Measurements from ENCODE around the gene MAPK10. TPM values are rescaled to one million over a fixed set of nuclear protein-coding genes. Genes with fewer than 3 reads are reported as not detected.

Gene MAPK10
- total RNA-seq = 100 to 1,000 TPM in 1 of 5 donors, 10 to 100 TPM in 3, 1 to 10 TPM in 1; 1.4 to 103 (median 32.1) TPM
- 10 to 100 TPM in 1 of 3 donors, 1 to 10 TPM in 2; 5.1 to 10.6 (median 7.3) TPM for polyA plus RNA-seq
- long read RNA-seq, donor 1, partial matches to known transcripts = 0 of 1 reads
- long read RNA-seq, donor 1, other reads (novel, unspliced or antisense) = 0 of 1 reads
- long read RNA-seq, donor 2 = 0 reads
- long read RNA-seq, donor 3, partial matches to known transcripts = 0 of 1 reads
- long read RNA-seq, donor 3, other reads (novel, unspliced or antisense) = 0 of 1 reads
- long read RNA-seq, donor 4, partial matches to known transcripts = 0 of 1 reads
- long read RNA-seq, donor 4, other reads (novel, unspliced or antisense) = 0 of 1 reads
- long read RNA-seq, donor 5, full-length matches to known transcripts = 3 of 3 reads
- long read RNA-seq, donor 5, partial matches to known transcripts = 0 of 3 reads
- long read RNA-seq, donor 5, other reads (novel, unspliced or antisense) = 0 of 3 reads
- long read RNA-seq, donor 6 = 0 reads
- long read RNA-seq, donor 7, partial matches to known transcripts = 0 of 2 reads
- long read RNA-seq, donor 7, other reads (novel, unspliced or antisense) = 0 of 2 reads
- long read RNA-seq, donor 8, full-length matches to known transcripts = 2 of 2 reads
- long read RNA-seq, donor 8, partial matches to known transcripts = 0 of 2 reads
- long read RNA-seq, donor 8, other reads (novel, unspliced or antisense) = 0 of 2 reads
- long read RNA-seq, donor 9, full-length matches to known transcripts = 2 of 2 reads
- long read RNA-seq, donor 9, partial matches to known transcripts = 0 of 2 reads
- long read RNA-seq, donor 9, other reads (novel, unspliced or antisense) = 0 of 2 reads
- long read RNA-seq, donor 10, partial matches to known transcripts = 0 of 1 reads
- long read RNA-seq, donor 10, other reads (novel, unspliced or antisense) = 0 of 1 reads

DNA sequence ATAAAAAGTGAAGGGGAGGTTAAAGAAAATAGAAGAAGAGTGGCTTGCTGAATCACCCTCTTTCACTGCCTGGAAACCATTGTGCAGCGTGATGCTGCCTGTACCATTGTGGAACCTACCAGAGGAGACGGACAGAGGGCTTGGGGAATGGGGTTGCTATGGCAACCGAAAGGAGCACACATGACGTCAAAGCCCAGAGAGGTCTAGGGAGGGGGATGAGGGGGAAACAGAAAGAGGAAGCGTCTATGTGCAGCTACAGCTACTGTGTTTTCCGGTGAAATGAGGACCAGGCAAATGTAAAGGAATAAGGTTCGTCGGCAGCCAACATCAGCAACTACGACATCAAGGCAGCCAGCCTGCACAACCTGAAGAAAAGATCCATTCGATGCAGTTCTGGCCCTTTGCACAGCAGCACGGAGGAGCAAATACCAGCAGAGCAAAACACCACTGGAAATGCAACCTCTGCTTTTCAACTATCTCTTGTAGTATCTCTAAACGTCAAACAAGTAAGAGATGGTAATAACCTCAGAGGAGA, at the start of gene MAPK10:
Gene MAPK10, minus strand, starts transcription at position 110 of the 535 bp plus-strand sequence.
- intact Hi-C loops (cut with DNase I; ENCODE audit: low total_unique reads) = no loop called here
- Histone ChIP-seq H3K27ac (peak within 1 kb of the TSS in 2 of 5 donors; percentile 27 to 40), H3K27me3 (no peaks in the 10 kb centered on the region), H3K9me3 (no peaks in the 10 kb centered on the region), H3K4me1 (peaks cover 0 to 21% (median 10%) of the 10 kb centered on the region in 4 donors), H3K36me3 (no peaks in the 10 kb centered on the region), H3K4me3 (peak within 1 kb of the TSS; percentile 9 to 34 (median 23))
- DNase-seq = peak; percentile 38 to 95
- WGBS, 5 donors = 8 to 11% (median 9%) methylated on average over 12 of the region's 12 CpGs
- TF ChIP-seq POLR2AphosphoS5 (IDR thresholded peaks at IDR 0.05) (no peak), POLR2A (IDR thresholded peaks at IDR 0.05) (no peak), EP300 (IDR thresholded peaks at IDR 0.05) (no peak)
- TF ChIP-seq, protein P1, sequence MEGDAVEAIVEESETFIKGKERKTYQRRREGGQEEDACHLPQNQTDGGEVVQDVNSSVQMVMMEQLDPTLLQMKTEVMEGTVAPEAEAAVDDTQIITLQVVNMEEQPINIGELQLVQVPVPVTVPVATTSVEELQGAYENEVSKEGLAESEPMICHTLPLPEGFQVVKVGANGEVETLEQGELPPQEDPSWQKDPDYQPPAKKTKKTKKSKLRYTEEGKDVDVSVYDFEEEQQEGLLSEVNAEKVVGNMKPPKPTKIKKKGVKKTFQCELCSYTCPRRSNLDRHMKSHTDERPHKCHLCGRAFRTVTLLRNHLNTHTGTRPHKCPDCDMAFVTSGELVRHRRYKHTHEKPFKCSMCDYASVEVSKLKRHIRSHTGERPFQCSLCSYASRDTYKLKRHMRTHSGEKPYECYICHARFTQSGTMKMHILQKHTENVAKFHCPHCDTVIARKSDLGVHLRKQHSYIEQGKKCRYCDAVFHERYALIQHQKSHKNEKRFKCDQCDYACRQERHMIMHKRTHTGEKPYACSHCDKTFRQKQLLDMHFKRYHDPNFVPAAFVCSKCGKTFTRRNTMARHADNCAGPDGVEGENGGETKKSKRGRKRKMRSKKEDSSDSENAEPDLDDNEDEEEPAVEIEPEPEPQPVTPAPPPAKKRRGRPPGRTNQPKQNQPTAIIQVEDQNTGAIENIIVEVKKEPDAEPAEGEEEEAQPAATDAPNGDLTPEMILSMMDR (IDR thresholded peaks at IDR 0.05) = no peak

DNA sequence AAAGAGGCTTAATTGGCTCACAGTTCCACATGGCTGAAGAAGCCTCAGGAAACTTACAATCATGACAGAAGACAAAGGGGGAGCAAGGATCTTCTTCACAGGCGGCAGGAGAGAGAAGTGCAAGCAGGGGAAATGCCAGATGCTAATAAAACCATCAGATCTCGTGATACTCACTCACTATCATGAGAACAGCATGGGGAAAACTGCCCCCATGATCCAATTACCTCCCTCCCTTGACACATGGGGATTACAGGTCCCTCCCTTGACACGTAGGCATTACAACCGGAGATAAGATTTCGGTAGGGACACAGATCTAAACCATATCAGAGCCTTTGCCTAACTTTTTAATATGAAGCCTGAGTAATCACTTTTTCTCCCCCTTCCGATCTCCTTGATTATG, 43.7 kb upstream of the MAPK10 start:
- intact Hi-C loops (cut with DNase I; ENCODE audit: low total_unique reads) = no loop called here
- no peak overlapping the region for H3K27ac ChIP-seq

DNA sequence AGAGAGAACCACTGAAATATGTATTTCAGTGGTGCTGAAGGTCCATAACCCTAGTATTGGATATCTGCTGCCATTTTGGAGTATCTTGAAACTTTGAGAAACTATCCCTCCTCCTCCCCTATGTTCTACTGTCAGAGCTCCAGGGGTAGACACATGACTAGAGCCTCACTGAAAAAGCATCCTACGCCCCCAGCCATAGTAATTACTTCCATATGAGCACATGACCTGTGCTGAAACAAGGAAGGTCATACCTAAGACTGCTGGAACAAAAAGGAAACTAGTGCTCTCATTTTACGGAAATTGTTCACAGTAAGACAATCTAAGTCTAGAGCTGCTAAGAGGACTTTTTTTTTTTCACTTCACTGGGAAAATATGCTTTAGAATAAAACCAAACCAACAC, 42.0 kb upstream of the MAPK10 start:
- WGBS, 5 donors = 79 to 94% (median 89%) methylated on average over 2 of the region's 2 CpGs
- TF ChIP-seq POLR2AphosphoS5 (IDR thresholded peaks at IDR 0.05) (no peak), EP300 (IDR thresholded peaks at IDR 0.05) (no peak), POLR2A (IDR thresholded peaks at IDR 0.05) (no peak)
- TF ChIP-seq, protein P1 (IDR thresholded peaks at IDR 0.05) = no peak
- Histone ChIP-seq H3K4me3 (no peak overlapping the region), H3K36me3 (no peaks in the 10 kb centered on the region), H3K4me1 (no peaks in the 10 kb centered on the region), H3K27me3 (no peaks in the 10 kb centered on the region), H3K27ac (no peak overlapping the region), H3K9me3 (no peaks in the 10 kb centered on the region)
- DNase-seq = no peak
- intact Hi-C loops (cut with DNase I; ENCODE audit: low total_unique reads) = no loop called here

More for the DNA sequence above, 43.7 kb upstream of the MAPK10 start:
- WGBS, 5 donors = 54 to 64% (median 57%) methylated on average over 6 of the region's 6 CpGs
- TF ChIP-seq, protein P1 (IDR thresholded peaks at IDR 0.05) = no peak
- TF ChIP-seq POLR2A (IDR thresholded peaks at IDR 0.05) = no peak
- TF ChIP-seq POLR2AphosphoS5 (IDR thresholded peaks at IDR 0.05) = no peak
- no peak for TF ChIP-seq EP300 (IDR thresholded peaks at IDR 0.05)
- no peak overlapping the region for H3K4me3 ChIP-seq
- no peak for DNase-seq
- no peaks in the 10 kb centered on the region for H3K36me3 ChIP-seq
- no peaks in the 10 kb centered on the region for H3K4me1 ChIP-seq
- no peaks in the 10 kb centered on the region for H3K9me3 ChIP-seq
- no peaks in the 10 kb centered on the region for H3K27me3 ChIP-seq

DNA sequence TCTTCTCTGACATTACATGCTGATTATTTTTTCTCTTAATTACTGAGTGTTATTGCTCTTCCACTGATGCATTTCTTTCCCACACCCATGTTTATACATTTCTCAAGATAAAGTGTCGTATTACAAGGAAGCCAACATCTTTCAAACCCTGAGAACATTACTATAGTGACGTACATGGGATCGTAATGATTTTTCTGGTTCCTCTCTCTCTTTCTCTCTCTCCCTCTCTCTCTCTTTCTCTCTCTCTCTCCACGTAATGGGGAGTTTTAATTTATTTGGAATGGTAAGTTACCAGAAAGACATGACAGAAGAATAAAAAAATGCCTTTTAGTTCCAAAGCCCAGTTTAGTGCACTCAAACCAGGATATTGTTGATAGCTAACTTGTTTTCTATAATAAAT, 40.4 kb upstream of the MAPK10 start:
- no peaks in the 10 kb centered on the region for H3K27me3 ChIP-seq
- no peaks in the 10 kb centered on the region for H3K4me1 ChIP-seq
- H3K4me3 ChIP-seq = no peak overlapping the region
- H3K27ac ChIP-seq = no peak overlapping the region
- DNase-seq = peak in 1 of 2 donors; percentile 17
- WGBS, 5 donors = 54 to 69% (median 60%) methylated on average over 4 of the region's 4 CpGs
- TF ChIP-seq POLR2AphosphoS5 (IDR thresholded peaks at IDR 0.05) (no peak), EP300 (IDR thresholded peaks at IDR 0.05) (no peak), POLR2A (IDR thresholded peaks at IDR 0.05) (no peak)
- TF ChIP-seq, protein P1 (IDR thresholded peaks at IDR 0.05) = no peak
- no peaks in the 10 kb centered on the region for H3K9me3 ChIP-seq
- intact Hi-C loops (cut with DNase I; ENCODE audit: low total_unique reads) = no loop called here
- no peaks in the 10 kb centered on the region for H3K36me3 ChIP-seq
